Inflammatory macrophage (primary cell): ENCODE data around the gene ALG9.

Experiments used
- DNase-seq, 2 donors: peaks; one replicate each; pipeline ENCODE4 v3.0.0-alpha.2; 2020 to 2022

ALG9 gene

GRCh38 chr11:111878849-111879636 is 7.7 kb upstream of the ALG9 start, which contains the start of the genes CFAP68 and FDXACB1:
Gene CFAP68 (plus strand): TSS chr11:111879541. CDS start chr11:111879561, 20 bp downstream.
Gene FDXACB1 (minus strand): TSS chr11:111879165. CDS start chr11:111879132, 33 bp downstream.
- DNase-seq: peak; percentile 95 to 96

GRCh38 chr11:111878385-111878848 is 7.0 kb upstream of the ALG9 start:
- peak in 1 of 2 donors; percentile 46 for DNase-seq

GRCh38 chr11:111871693-111872161 is 346 bp upstream of the ALG9 start:
- DNase-seq: no peak

- peak in 1 of 2 donors; percentile 12 for DNase-seq
These were observed 877 bp downstream of the ALG9 start for GRCh38 chr11:111870522-111870885.

- DNase-seq: no peak
These were observed 1.3 kb downstream of the ALG9 start for GRCh38 chr11:111870113-111870512.

GRCh38 chr11:111860257-111860656 is 11.1 kb downstream of the ALG9 start:
- DNase-seq: no peak

GRCh38 chr11:111855506-111855905 is 15.9 kb downstream of the ALG9 start:
- DNase-seq: no peak

- DNase-seq: no peak
These were observed 19.3 kb downstream of the ALG9 start for GRCh38 chr11:111852103-111852502.

GRCh38 chr11:111851636-111852035 is 19.7 kb downstream of the ALG9 start:
- DNase-seq: peak; percentile 49 to 53

- DNase-seq: no peak
These were observed 20.3 kb downstream of the ALG9 start for GRCh38 chr11:111851067-111851466.

- no peak for DNase-seq
These were observed 21.8 kb downstream of the ALG9 start for GRCh38 chr11:111849631-111850030.

GRCh38 chr11:111846636-111847035 is 24.7 kb downstream of the ALG9 start:
- DNase-seq: peak; percentile 72 to 75

GRCh38 chr11:111846063-111846462 is 25.3 kb downstream of the ALG9 start:
- peak; percentile 44 to 53 for DNase-seq

GRCh38 chr11:111845276-111846028 is 25.9 kb downstream of the ALG9 start:
- peak; percentile 93 to 95 for DNase-seq

- DNase-seq: peak; percentile 50 to 69
These were observed 27.7 kb downstream of the ALG9 start for GRCh38 chr11:111843661-111844060.

- DNase-seq: peak; percentile 90 to 92
These were observed 29.9 kb downstream of the ALG9 start for GRCh38 chr11:111841370-111842053.

- no peak for DNase-seq
These were observed 31.2 kb downstream of the ALG9 start for GRCh38 chr11:111840143-111840542.

GRCh38 chr11:111838054-111838453 is 33.3 kb downstream of the ALG9 start:
- DNase-seq: no peak

GRCh38 chr11:111837366-111837891 is 34.0 kb downstream of the ALG9 start:
- DNase-seq: no peak

- peak; percentile 22 to 43 for DNase-seq
These were observed 34.7 kb downstream of the ALG9 start for GRCh38 chr11:111836721-111837120.

- no peak for DNase-seq
These were observed 35.2 kb downstream of the ALG9 start for GRCh38 chr11:111836162-111836561.

GRCh38 chr11:111835665-111836064 is 35.7 kb downstream of the ALG9 start:
- DNase-seq: no peak
